Activated T-cell treated with anti-CD3 and anti-CD28 coated beads for 24 hours (primary cell): ENCODE data around the gene SEMA3C.

Experiments used
- DNase-seq: peaks from one replicate; pipeline ENCODE4 v3.0.0-alpha.2; 2020; ENCODE audit warnings: low read depth

The SEMA3C gene

DNA sequence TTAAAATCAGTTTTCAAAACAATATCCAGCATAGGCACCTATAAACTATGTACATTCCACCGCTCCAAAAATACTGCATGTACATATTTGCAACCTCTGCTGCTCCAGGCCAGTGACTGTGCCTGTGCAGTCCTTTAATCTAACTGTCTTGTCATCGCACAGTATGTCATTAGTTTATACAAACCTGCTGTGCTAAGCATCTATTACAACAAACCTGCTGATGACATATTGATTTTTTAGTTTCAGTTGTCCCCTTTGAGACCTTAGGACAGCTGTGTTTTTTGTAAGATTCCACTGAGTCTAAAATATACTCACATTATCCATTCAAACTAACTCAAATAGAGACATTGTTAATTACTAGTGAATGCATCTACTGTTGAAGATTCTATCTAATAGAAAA, 33.1 kb downstream of the SEMA3C start:
- DNase-seq: no peak

DNA sequence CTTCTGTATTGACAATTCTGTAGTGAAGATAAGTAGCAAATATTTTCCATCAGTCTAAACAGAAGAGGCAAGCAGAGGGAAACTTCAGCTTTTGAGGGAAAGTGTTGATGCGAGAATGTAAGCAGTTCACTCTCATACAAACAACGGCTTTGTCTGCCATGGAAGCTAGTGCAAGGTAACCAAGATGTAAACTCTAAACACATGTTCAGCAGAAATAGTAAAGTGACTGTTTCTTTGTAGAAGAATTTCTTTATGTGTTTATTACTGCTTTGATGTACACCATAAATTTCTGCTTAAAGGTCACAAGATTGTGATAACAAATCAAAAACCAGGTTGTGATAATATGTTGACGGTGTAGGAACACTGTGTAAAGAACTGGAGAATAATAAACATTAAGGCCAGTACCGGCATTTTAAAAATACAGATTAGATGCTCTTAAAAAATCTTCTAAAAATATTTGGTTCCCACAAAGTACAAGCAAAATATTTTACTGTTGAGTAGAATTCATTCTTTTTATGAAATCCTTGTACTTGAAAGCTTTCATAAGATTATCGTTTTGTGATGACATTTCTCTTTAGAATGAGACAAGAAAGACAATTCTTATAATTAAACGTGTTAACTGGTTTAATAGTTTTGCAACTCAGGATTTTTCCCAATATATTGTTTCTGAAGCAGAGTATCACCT, 34.2 kb downstream of the SEMA3C start:
- no peak for DNase-seq

DNA sequence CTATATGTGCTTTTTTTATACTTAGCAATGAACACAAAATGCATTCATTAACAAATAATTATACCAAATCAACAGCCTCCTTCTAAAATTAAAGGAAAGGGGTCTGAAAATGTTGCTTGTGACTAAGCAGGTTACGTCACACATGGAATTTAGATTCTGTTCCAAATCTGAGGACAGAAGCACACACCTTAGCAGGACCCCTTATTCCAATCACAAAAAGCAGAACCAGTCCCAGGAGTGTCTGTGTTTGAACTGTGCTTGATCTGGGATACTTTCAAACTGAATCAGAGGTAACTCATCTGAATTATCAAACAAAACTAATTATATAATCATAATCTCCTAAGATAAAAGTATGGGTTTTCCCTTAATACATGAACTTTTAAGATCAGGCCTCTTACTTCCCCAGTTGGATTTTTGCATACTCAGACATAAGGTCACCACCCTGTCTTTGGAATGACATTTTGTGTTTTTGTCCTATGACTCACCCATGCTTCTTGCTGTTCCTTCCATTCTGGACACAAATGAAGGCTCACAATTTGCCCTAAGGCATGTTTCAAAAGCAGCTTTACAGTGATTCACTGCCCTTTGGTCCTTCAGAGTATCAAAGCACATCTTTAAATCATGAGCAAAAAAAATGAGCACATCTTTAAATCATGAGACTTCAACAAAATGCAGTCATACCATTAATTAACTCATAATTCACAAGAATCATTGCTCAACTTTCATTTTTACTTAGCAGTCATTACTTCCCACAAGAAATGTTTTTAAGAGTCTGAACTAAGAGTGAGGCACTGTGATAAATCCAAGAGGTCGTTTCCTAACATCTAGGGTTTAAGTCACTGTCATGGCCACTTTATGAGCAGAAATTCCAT, 35.5 kb downstream of the SEMA3C start:
- no peak for DNase-seq

DNA sequence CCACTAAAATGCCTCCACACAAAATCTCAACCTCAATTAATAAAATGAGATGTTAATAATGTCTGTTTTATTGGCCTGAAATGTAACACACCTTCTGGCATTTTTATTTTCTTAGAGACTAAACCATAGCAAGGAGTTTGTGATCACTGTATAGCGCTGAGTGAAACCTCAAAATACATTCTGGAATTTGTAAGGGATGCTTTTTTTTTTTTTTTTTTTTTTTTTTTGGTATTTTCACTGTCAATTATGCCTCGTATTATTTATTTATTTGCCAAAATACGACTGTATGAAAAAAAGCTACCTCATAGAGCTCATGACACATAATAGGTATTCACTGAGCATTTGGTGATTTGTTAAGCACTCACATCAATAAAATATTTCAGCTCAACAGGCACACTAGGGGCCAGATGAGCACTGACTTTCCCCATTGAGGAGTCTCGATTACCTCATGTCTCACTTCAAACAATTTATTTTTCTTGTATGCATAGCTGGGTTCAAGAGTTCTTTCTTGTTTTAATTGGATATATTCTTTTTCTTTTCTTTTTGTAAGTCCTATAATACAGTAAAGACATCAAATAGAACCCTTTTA, 36.5 kb downstream of the SEMA3C start:
- DNase-seq: no peak

DNA sequence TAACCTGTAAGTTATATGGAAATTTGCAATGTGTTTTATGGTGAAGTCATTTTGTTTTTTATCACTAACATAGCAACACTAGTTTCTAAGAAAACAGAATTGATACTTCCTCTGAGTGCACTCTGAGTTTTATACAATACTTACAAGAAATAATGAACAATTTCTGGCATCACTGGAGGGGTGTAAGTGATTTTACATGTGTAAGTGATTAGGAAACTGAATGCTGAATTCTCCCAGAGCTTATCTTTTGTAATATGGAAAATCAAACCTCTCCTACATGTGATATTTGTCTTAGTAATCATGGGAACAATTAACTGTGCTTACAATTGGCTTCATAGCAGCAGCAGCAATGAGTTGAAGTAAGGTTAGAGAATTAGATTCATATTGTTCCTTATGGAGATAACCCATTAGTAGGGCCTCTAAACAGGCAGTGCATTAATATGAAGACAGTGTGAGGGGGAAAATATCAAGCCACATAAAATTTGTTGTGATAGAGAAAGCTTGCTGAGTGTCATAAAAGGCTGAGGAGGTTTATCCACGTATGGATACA, 37.4 kb downstream of the SEMA3C start:
- DNase-seq: no peak

DNA sequence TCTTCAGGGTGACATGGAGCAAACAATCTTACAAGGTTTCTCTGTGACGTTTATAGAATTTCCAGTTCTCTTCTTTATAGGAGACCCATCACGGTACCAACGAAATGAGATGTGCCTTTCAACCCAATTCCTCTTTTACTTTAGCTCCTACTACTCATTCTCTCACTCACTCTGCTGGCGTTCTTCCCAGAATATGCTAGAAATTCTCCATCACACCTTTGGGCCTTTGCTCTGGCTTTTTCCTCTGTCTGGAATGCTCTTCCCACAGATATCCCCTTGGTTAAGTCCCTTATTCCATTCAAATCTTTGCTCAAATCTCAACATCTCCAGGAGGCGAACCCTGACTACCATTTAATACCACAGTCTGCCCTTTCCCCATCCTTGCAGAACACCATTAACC, 39.0 kb downstream of the SEMA3C start:
- DNase-seq: no peak

DNA sequence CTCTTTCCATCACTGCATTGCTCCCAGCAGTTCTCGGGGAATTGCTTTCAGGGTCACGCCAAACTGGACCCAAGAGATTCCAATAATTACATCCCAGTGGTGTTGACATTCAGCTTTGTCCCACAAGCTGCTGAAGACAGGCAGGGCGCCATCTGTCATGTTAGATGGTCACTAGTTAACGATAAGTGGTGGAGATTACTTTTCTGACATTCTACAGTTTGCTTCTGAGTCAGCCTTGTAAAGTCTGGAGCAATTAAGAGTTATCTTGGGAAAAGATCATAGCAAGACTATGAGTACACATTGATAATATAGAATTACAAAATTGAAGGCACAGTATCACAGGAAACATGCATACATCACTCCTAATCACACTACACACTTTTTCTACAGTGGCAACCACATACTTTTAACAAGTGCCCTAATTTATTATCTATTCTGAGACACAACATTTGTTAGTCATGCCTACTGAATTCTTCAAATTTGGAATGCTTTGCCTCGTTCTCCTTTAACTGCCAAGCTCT, 41.9 kb downstream of the SEMA3C start:
- no peak for DNase-seq

DNA sequence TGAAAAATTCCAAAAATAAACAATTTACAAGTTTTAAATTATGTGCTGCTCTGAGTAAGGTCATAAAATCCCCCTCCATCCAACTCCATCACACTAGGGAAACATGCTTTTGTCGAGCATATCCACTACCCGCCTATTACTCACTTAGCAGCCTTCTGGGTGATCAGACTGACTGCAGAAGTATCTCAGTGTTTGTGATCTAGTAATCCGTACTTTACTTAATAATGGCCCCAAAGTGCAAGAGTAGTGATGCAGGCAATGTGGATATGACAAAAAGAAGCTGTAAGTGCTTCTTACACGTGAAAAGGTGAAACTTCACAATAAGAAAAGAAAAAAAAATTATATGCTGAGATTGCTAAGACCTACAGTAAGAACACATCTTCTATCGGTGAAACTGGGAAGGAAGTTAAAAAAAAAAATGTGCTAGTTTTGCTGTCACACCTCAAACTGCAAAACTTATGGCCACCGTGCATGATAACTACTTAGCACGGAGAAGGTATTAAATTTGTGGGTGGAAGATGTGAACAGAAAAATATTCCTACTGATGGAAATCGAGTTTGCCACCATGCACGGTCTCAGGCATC, 43.2 kb downstream of the SEMA3C start:
- no peak for DNase-seq

DNA sequence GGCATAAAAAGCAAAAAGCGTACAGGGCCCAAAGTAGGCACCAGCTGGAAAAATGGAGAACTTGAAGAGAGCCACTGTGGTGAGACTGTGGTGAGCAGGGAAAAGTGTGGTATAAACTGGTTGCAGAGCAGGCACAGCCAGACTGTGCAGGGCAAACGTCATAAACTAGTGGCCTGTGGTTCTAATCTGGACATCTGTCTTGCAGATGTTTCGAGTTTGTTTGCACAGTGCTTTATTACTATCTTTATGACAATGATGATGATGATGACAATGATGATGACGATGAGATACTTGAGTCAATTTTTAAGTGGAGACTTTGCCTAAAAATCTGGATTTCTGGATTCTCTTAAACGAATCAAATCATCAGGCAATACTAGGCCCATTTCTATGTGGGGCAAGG, 45.7 kb downstream of the SEMA3C start:
- no peak for DNase-seq

DNA sequence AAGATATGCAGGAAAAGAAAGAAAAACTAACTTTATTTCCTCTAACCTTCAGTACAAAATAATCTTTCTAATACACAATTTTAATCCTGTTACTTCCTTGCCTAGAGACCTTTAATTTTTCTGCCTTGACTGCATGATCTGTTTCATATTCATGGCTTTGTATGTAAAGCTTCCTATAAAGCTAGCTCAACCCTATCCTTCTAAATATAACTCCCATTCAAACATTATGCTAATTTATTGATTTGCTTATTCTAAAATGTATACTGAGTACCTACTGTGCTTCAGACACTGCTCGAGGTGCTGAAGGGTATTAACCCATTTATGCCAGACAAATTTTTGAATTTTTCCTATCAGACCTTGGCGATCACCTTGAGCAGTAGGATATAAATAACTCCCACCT, 47.6 kb downstream of the SEMA3C start:
- no peak for DNase-seq

DNA sequence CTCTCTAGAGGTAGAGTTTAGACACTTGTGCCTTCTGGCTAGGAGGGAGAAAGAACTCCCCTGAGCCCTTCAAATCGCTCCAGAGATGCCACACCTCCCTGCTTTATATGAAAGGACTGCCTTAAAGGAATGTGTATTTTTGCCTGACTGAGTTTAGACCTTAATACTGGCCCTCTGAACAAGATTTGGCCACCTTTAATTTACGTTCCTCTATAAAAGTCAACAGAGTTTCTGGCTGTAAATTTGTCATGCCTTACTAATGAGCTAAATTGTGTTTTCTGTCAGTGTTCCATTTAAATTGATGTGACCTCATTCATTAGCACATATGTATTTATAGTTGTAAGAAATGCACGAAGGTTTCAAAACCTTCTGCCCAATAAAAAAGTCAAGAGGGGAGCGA, 48.0 kb downstream of the SEMA3C start:
- DNase-seq: no peak

DNA sequence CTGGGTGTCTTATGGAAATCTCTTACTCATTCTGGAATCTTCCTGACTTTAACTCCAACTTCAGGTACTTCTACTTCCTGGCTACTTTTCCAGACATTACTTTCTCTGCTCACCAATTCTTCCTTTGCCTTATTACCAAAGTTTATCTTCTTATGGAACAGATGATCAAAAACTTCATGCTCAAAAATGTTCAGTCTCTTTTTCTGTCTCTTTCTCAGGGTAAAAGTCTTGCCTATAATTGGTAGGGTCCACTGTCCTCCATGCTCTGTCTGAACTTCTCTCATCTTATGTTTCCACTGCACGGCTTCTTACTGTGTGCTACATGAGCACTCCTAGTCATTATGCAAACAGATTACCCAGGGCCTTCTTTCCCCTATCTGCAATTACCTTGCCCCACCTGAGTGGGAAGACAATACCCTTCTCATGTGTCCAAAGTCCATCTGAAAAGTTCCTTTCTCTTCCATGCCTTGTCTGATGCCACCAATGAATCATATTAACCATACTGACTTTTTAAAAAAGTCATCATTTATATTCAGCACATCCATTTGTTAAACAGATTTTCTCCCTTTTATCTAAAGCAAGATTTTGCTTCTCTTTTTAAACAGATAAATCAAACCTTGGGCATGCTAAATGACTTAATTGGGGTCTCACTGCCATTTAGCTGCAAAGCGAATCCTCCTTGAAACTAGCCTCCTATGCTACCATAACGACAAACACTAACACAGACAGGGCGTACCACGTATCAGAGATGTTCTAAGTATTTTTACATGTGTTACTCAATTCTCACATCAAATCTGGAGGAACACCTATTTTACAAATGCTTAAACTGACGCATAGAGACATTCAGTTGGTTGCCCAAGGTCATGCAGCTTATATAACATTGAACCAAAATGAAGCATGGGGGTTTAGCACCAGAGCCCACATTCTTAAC, 48.8 kb downstream of the SEMA3C start:
- DNase-seq: no peak

DNA sequence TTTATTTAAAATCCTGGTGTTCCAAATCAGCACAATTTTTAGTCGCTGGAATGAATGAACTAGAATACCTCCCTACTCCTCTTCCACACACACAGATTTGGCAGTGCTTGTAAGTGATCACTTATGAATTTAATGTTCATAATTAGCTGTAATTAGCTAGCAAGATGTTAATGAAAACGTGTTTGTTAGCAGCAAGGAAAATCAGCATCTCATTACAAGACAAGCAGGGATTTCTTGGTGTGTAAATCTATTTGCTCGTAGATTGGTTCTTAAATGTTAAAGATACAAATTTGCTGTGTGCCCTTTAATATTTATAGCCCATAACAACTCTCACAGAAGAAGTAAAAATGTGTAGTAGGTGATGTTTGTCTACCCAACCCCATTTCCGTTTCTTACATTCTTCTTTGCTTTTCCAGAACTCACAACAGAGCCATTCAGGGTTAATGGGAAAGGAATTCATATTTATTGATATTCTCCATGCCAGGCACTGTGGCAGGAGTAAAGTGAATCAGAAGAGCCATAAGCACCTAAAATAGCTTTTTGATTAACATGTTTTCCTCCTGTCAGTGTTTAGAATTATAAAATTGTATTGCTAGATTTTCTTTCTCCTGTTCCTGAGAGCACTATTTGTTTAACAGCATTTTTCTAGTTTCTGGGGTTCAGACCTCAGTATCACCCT, 49.6 kb downstream of the SEMA3C start:
- no peak for DNase-seq

DNA sequence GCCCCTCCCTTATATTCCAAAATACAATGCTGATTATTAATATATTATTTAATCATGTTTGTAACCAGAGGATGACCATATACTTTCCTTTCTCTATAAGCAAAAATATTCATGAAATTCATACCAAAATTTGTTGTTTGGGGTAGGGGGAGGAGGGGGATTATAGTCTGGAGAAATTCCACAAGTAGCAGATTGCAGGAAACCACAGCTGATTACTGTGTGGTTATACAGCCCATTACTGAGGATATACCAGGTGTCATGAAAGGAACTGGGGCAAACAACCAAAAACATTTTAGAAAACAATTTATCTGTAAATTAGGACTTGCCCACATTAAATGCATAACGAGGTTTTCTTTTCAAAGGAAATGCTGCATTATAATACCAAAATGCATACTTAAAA, 50.3 kb downstream of the SEMA3C start:
- no peak for DNase-seq

DNA sequence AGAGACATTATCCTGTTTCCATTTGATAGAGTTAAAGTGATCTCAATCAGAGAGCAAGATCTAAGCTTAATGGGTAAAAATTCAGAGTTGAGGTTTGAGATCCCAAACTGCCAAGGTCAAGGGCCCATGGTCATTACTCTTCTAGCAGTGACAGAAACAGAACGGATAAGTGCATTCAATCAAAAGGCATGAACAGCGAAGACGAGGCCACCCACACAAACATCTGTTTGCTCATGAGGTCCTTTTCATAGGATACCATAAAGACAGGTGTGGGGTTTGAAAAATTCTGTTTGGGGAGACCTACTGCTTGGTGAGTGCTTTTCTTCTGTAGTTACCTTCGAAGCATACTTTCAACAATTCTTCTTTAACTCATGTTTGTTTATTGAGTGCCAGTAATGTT, 58.3 kb downstream of the SEMA3C start:
- no peak for DNase-seq

DNA sequence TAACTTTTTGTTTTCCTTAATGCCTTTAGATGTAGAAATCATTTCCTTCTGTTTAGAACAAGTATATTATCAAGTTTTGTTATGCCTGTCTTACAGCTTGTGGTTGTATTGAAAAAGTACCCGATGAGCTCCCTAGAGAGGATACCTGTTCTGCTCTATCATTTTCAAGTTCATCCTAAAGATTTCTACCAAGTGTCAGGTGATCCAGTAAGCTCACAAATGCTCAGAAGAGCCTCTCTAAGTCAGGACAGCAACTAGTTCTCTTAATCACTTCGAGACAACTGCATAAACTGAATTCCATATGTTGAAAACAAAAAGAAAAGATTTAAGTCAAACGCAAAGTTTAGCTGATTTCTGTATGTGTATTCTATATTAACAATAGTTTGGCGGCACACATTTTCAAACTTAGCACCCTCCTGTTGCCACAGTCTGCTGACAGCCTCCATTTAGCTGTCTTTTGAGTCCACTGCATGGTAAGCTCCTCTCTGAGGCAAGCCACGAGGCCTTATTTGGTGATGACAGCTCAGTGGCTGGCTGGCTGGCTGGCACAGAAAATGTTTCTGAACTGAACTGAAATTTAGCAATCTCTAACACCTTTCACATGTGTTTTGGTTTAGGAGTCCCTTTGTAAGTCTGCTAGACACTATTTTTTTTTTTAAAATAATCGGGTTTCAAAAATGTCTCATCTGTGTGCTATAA, 59.4 kb downstream of the SEMA3C start:
- DNase-seq: no peak

DNA sequence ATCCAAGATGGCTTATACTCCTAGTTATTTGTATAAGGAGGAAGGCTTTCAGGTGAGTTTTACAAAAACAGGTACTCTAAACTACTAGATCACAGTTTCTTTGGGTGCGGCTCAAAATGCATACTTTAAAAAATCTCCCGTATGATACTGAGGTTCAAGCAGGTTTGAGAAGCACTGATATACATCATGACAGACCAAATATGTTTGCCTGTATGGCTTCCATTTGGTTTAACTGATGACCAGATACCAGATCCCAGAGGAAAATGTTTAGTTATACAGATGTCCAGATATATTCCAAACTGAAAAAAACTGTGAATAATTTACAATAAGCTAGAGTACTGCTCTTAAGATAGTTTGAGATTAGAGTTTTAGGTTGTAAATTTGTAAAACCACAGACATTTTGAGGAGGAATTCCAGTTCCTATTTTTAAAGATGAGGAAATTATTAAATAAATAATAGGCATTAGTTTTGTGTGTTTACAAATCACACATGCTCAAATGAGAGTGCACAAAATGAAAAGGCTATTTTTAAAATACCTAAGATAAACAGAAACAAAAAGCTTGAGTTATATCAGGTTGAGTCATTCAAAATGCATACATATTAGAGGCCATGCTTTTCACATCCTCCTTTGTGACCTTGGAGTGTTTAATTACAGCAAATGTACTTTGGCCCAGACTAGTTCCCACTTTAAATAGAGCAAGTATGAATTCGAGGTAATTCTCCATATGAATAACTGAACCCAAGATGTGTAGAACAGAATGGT, 60.5 kb downstream of the SEMA3C start:
- DNase-seq: no peak

DNA sequence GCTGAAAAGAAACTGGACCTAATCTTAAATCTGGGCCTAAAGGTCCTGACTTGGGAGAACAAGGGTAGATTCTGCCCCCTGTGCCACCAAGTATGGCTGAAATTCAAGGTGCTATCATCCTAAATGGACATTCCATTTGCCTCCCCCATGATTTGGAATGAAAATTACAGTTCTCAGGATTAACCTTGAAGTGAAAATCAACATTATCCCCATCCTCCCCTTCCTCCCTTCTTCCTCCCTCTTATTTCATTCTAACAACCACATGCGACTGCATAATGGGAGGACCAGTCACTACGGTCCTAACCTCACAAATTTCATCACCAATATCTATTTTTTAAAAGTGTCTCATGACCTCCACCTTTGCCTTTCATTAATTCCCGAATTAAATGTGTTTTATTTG, 62.1 kb downstream of the SEMA3C start:
- DNase-seq: no peak

DNA sequence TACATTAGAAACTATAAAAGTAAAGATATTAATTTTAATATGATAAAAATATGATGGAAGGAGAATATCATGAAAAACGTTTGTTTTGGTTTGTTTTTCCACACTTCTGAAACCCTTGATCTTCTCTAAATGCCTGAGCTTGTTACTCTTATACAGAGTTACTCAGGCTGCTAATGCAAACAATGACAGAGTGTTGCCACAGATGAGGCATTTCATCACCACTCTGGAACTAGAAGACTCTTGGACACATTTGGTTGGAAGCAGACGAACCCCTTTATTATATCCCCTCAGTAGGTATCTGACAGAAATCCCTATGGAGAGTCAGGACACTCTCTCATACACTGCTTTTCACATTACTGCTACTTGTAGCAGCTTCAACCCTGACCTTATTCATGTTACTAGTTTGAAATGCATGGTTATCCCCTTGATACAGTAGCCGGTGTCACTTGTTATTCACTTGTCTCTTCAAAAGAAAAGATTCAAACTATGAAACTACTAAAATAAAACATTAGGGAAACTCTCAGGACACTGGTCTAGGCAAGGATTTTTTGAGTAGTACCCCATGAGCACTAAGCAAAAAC, 66.9 kb downstream of the SEMA3C start:
- no peak for DNase-seq
